ENCODE results near the gene NPLOC4.

The NPLOC4 gene

DNA sequence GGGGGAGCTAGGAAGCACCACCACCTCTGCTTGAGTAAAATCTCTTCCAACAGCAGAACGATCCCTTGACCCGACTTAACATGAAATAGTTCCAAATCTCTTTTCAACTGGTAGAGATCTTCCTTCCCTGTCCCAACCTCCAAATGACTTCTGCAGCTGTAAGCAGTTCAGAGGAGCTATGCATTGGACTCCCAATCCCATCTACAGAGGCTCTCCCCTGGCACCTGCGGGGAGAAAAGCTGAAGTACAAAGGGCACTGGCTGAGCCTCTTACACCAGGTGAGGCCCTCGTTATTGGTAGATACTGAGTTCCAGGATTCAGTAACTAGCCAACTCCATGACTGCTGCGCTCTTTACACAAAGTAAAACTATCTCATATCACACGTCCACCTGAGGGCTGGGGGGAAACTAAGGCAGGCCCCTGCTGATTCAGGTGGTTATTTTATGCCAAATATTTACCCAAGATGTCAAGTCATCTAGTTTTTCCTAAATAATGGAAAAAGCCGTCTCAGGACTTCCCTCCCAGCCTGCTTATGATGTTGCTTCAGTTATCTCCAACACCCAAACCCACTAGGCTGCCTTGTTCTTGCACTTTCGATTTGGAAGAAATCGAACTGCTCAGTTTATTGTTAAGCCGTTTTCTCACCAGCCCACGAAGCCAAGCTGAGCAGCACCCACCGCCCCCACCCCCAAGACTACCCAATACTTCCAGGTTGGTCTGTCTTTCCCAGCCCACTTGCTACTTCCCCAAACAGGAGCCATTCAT is 127.5 kb downstream of the NPLOC4 start:
- Mint-ChIP-seq H3K36me3 (ENCODE audit: low read depth) (peaks cover 46% of the 10 kb centered on the region), H3K27ac (peak overlapping the region; percentile 74), H3K9me3 (peaks cover 19% of the 10 kb centered on the region), H3K4me1 (peaks cover 32% of the 10 kb centered on the region), H3K4me3 (peak overlapping the region; percentile 100), H3K27me3 (ENCODE audit: low read depth, poor library complexity) (peaks cover 24% of the 10 kb centered on the region)
- TF ChIP-seq, protein P1, sequence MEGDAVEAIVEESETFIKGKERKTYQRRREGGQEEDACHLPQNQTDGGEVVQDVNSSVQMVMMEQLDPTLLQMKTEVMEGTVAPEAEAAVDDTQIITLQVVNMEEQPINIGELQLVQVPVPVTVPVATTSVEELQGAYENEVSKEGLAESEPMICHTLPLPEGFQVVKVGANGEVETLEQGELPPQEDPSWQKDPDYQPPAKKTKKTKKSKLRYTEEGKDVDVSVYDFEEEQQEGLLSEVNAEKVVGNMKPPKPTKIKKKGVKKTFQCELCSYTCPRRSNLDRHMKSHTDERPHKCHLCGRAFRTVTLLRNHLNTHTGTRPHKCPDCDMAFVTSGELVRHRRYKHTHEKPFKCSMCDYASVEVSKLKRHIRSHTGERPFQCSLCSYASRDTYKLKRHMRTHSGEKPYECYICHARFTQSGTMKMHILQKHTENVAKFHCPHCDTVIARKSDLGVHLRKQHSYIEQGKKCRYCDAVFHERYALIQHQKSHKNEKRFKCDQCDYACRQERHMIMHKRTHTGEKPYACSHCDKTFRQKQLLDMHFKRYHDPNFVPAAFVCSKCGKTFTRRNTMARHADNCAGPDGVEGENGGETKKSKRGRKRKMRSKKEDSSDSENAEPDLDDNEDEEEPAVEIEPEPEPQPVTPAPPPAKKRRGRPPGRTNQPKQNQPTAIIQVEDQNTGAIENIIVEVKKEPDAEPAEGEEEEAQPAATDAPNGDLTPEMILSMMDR (IDR thresholded peaks at IDR 0.05): no peak
- DNase-seq: no peak

DNA sequence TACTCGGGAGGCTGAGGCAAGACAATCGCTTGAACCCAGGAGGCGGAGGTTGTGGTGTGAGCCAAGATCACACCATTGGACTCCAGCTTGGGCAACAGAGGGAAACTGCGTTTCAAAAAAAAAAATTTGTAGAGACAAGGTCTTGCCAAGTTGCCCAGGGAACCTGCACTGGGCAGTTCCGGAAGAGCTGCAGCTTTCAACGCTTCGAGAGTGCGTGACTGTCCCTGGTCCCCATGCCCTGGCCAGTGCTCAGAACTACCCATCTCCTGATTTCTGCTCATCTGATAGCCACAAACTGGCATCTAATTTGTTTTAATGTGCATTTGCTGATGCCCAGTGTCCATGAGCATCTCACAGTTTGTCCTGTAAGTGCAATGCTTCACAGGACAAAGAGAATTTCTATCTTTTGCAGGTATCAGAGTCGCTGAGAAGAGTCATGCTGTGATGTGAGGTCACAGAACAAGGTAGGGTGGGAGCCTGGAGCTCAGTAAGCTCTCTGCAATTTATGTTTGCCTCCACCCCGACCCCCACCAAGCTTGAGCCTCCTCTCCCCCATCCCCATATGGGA is 128.2 kb downstream of the NPLOC4 start:
- Mint-ChIP-seq H3K36me3 (ENCODE audit: low read depth) (peaks cover 46% of the 10 kb centered on the region), H3K27ac (peak overlapping the region; percentile 74), H3K4me3 (peak overlapping the region; percentile 100), H3K4me1 (peaks cover 32% of the 10 kb centered on the region), H3K27me3 (ENCODE audit: low read depth, poor library complexity) (peaks cover 24% of the 10 kb centered on the region), H3K9me3 (peaks cover 19% of the 10 kb centered on the region)
- no peak for DNase-seq
- TF ChIP-seq, protein P1 (IDR thresholded peaks at IDR 0.05): no peak

Data from nephron progenitor cell (in vitro differentiated cells).